Activated T-cell treated with anti-CD3 and anti-CD28 coated beads for 48 hours (primary cell): ENCODE measurements around the gene POLD1.

Experiments
- DNase-seq: peaks from one replicate; pipeline ENCODE4 v3.0.0-alpha.2; 2020; ENCODE audit warnings: low read depth

Gene POLD1

GRCh38 chr19:50418176-50419021 lies 34.3 kb downstream of the POLD1 start, which contains the start of gene SPIB:
SPIB (plus strand) TSS chr19:50418938; CDS start chr19:50418963, 25 bp downstream.
- DNase-seq = no peak

- DNase-seq = no peak
Measured at GRCh38 chr19:50419022-50419579, 35.0 kb downstream of the POLD1 start.

GRCh38 chr19:50419580-50420035 lies 35.5 kb downstream of the POLD1 start:
- DNase-seq = no peak

GRCh38 chr19:50420127-50420526 lies 36.0 kb downstream of the POLD1 start:
- no peak for DNase-seq

- no peak for DNase-seq
Measured at GRCh38 chr19:50420808-50421207, 36.7 kb downstream of the POLD1 start.

GRCh38 chr19:50422397-50423278 lies 38.5 kb downstream of the POLD1 start:
- no peak for DNase-seq

GRCh38 chr19:50423279-50424113 lies 39.3 kb downstream of the POLD1 start:
- no peak for DNase-seq

GRCh38 chr19:50425581-50425980 lies 41.4 kb downstream of the POLD1 start:
- DNase-seq = no peak

- DNase-seq = no peak
Measured at GRCh38 chr19:50427318-50427925, 43.3 kb downstream of the POLD1 start.

GRCh38 chr19:50427997-50428425 lies 43.9 kb downstream of the POLD1 start:
- no peak for DNase-seq

- no peak for DNase-seq
Measured at GRCh38 chr19:50428772-50429463, 44.8 kb downstream of the POLD1 start.

- DNase-seq = no peak
Measured at GRCh38 chr19:50430888-50431342, 46.8 kb downstream of the POLD1 start.

GRCh38 chr19:50431343-50432220 lies 47.4 kb downstream of the POLD1 start:
- DNase-seq = peak; percentile 81

GRCh38 chr19:50432221-50433028 lies 48.3 kb downstream of the POLD1 start, which contains the start of gene MYBPC2:
MYBPC2 (plus strand) TSS chr19:50432892; CDS start chr19:50432954, 62 bp downstream.
- no peak for DNase-seq

GRCh38 chr19:50433201-50434180 lies 49.3 kb downstream of the POLD1 start:
- no peak for DNase-seq

GRCh38 chr19:50434525-50434924 lies 50.4 kb downstream of the POLD1 start:
- DNase-seq = no peak

- no peak for DNase-seq
Measured at GRCh38 chr19:50435221-50435620, 51.1 kb downstream of the POLD1 start.
